NCI-H1048 (cell line): ENCODE data around the gene SWT1.
A peak's percentile ranks its signal among the peaks of the same experiment; 100 is the strongest.

Source experiments
- DNase-seq: peaks from one replicate; lab custom pipeline; 2025; lab: John Stamatoyannopoulos, UW

The SWT1 gene

GRCh38 chr1:185156854-185157598 lies at the start of gene SWT1, which contains the start of gene TRMT1L:
Gene SWT1, plus strand, starts transcription at chr1:185157167. Its CDS starts 3,675 bp downstream, at chr1:185160842.
Gene TRMT1L, minus strand, starts transcription at chr1:185156953. Its CDS starts 241 bp downstream, at chr1:185156712.
- DNase-seq, result peak; percentile 100

GRCh38 chr1:185108321-185108720 lies 48.6 kb upstream of the SWT1 start:
- no peak for DNase-seq

- no peak for DNase-seq
These were observed 46.8 kb upstream of the SWT1 start for GRCh38 chr1:185110145-185110544.

- DNase-seq, result no peak
These were observed 45.1 kb upstream of the SWT1 start for GRCh38 chr1:185111873-185112272.

GRCh38 chr1:185112356-185112755 lies 44.6 kb upstream of the SWT1 start:
- no peak for DNase-seq

GRCh38 chr1:185129708-185130107 lies 27.3 kb upstream of the SWT1 start:
- DNase-seq, result no peak

GRCh38 chr1:185132534-185132933 lies 24.4 kb upstream of the SWT1 start:
- no peak for DNase-seq

GRCh38 chr1:185137896-185138545 lies 18.9 kb upstream of the SWT1 start:
- DNase-seq, result no peak

GRCh38 chr1:185139246-185139645 lies 17.7 kb upstream of the SWT1 start:
- DNase-seq, result no peak

- DNase-seq, result no peak
These were observed 12.7 kb upstream of the SWT1 start for GRCh38 chr1:185144233-185144632.

GRCh38 chr1:185151215-185151614 lies 5.8 kb upstream of the SWT1 start:
- DNase-seq, result no peak

- no peak for DNase-seq
These were observed 4.7 kb upstream of the SWT1 start for GRCh38 chr1:185152187-185152767.

- DNase-seq, result no peak
These were observed 2.0 kb upstream of the SWT1 start for GRCh38 chr1:185154912-185155513.

GRCh38 chr1:185155600-185156287 lies 1.2 kb upstream of the SWT1 start:
- no peak for DNase-seq

GRCh38 chr1:185156288-185156853 lies 596 bp upstream of the SWT1 start:
- DNase-seq, result no peak

- DNase-seq, result no peak
These were observed 839 bp downstream of the SWT1 start for GRCh38 chr1:185157599-185158412.

- DNase-seq, result no peak
These were observed 1.8 kb downstream of the SWT1 start for GRCh38 chr1:185158800-185159199.

- DNase-seq, result no peak
These were observed 3.0 kb downstream of the SWT1 start for GRCh38 chr1:185159966-185160365.

GRCh38 chr1:185162491-185162890 lies 5.5 kb downstream of the SWT1 start:
- DNase-seq, result no peak

- no peak for DNase-seq
These were observed 9.1 kb downstream of the SWT1 start for GRCh38 chr1:185166106-185166505.

GRCh38 chr1:185170291-185170848 lies 13.4 kb downstream of the SWT1 start:
- no peak for DNase-seq
